ENCODE results near the gene EGFL6.

Gene EGFL6

DNA sequence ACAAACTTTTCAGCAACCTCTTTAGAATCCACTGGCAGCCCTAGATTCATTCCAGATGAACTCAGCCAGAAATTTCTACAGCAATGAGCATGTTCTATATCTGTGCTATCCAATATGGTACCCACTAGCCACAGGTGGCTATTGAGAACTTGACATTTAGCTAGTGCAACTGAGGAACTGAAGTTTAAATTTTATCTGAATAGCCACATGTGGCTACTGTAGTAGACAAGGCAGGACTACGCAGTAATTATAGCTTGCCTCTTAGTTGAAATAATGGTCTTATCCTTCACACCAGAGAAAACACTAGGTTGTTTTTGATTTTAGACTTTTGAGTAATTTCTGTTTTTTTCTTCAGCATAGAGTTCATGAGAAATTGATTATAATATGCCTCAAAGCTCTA lies 80.9 kb downstream of the EGFL6 start:
- no peak for DNase-seq (ENCODE audit: extremely low read depth, low read depth)
- no peak overlapping the region for H3K4me3 ChIP-seq (replicated peaks; ENCODE audit: low read depth, low read length)
- TF ChIP-seq CTCF (IDR thresholded peaks at IDR 0.05; ENCODE audit: low read depth, low read length, missing control alignments): no peak

DNA sequence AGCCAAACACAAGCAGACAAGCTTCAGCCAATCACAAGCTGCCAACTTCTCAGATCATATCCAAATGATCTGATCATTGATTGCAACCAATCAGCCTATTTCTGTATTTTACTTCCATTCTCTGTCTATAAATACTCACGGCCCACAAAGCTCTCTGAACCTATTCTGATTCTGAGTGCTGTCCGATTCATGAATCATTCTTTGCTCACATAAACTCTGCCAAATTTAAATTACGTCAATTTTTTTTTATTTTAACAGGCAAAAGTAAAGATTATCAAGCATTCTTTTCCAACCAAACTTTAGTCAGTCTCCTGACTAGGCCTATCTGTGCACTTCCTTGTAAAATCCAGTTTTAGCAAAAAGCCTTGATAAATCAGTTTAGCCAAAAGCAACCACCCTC lies 81.7 kb downstream of the EGFL6 start:
- no peak for DNase-seq (ENCODE audit: extremely low read depth, low read depth)
- TF ChIP-seq CTCF (IDR thresholded peaks at IDR 0.05; ENCODE audit: low read depth, low read length, missing control alignments): no peak

DNA sequence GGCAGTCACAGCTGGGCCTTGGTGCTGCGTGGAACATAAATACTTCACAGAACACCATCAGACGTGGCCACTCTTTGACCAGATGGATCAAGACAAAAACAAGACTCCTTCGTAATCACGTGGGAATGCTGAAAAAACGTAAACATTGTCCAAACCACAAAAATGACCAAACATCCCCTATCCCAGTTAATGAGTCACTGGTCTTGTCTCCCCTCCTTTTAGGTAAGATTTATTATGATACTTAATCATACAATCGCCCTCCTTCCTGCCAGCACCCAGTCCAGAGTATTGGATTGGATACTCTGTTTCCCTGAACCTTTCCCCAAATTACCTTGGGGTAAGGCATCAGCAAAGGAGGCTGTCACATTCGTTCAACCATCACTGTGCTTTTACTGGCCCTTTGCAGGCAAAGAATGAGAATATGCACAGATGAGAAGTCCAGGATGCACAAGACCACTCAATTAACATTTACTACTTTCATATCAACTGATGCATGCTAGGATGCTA lies 82.9 kb downstream of the EGFL6 start:
- peak; percentile 80 for DNase-seq (ENCODE audit: extremely low read depth, low read depth)
- no peak for TF ChIP-seq CTCF (IDR thresholded peaks at IDR 0.05; ENCODE audit: low read depth, low read length, missing control alignments)

More for the DNA sequence above, 81.7 kb downstream of the EGFL6 start:
- H3K4me3 ChIP-seq (replicated peaks; ENCODE audit: low read depth, low read length): no peak overlapping the region

DNA sequence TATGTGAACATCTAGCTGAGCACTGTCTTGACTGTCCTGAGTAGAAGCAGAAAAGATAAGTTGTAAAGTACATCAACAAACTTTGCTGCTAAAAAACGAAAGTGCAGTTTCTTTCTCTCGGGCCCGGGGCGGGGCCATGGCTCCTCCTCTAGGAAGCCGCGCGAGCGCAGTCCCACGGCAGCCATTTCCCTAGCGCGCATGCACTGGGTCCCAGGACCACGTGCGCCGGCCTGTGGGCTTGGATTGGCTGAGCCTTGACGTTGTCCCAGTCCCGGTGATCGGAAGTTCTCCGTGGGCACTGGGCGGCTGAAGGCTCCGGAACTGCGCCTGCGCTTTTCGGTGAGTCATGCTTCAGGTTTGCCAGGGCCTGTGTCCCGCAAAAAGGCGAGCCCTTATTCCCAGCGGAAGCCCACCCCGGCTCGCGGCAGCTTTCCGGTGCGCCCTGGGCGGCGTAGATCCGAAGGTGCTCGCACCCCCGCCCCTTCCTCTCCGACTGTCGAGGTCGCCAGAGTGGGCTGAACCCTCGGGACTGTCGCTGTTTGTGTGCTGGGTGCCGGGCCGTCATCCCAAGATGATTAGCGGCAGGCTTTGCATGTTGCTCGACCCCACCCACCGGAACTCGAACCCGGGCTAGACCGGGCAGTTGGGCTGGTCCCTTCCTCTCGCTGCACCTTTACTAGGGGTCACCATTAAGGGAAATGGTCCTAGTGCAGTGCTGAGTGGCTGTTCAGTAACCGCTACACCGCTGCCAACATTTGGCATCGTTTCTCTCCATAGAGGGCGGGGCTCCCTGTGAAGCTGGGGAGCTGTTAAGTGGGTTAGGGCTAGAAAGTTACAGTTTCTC lies 83.7 kb downstream of the EGFL6 start, which contains the start of gene TCEANC:
Gene TCEANC, plus strand, starts transcription at position 292 of the 844 bp plus-strand sequence. CDS start 9,368 bp downstream, outside the sequence.
- TF ChIP-seq CTCF (IDR thresholded peaks at IDR 0.05; ENCODE audit: low read depth, low read length, missing control alignments): no peak
- peak within 1 kb of the TSS; percentile 53 for H3K4me3 ChIP-seq (replicated peaks; ENCODE audit: low read depth, low read length)
- peak; percentile 89 for DNase-seq (ENCODE audit: extremely low read depth, low read depth)

More for the DNA sequence above, 82.9 kb downstream of the EGFL6 start:
- peak overlapping the region; percentile 53 for H3K4me3 ChIP-seq (replicated peaks; ENCODE audit: low read depth, low read length)

DNA sequence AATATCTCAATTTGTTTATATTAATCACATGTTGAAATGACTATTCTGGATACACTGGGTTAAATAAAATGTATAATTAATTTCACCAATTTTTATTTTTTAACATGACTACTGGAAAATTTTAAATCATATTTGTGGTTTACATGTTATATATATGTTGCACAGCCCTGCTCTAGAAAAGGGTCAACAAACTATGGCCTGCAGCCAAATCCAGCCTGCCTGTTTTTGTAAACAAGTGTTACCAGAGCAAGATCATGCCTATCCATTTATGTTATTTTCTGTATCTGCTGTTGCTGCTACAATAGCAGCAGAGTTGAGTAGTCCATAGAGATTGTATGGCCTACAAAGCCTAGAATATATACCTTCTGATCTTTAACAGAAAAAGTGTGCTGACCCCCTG lies 84.7 kb downstream of the EGFL6 start:
- peak overlapping the region; percentile 53 for H3K4me3 ChIP-seq (replicated peaks; ENCODE audit: low read depth, low read length)
- no peak for TF ChIP-seq CTCF (IDR thresholded peaks at IDR 0.05; ENCODE audit: low read depth, low read length, missing control alignments)
- DNase-seq (ENCODE audit: extremely low read depth, low read depth): no peak

DNA sequence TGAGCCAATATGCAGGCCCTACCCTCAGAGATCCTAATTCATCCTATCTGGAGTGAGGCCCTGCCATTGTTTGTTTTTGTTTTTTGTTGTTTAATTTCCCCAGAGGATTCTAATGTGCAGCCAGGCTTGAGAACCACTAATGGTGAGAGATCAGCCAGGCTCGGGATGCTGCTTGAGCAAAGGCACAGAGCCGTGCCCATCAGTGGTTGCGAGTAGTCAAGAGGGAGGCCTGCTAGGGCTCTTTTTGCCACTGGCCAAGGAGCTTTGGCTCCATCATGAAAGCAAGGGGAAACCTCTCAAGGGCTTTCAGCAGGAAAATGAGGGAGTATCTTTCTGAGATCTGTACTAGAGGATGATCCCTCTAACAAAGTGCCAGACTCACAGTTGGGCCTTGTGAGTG lies 86.3 kb downstream of the EGFL6 start:
- no peak for DNase-seq (ENCODE audit: extremely low read depth, low read depth)
- no peak overlapping the region for H3K4me3 ChIP-seq (replicated peaks; ENCODE audit: low read depth, low read length)
- TF ChIP-seq CTCF (IDR thresholded peaks at IDR 0.05; ENCODE audit: low read depth, low read length, missing control alignments): no peak

All from HFF-Myc (cell line).